Uterus (tissue), 2 donors: Measurements from ENCODE around the gene MCM9.

ENCODE experiments used
- POLR2A ChIP-seq, 2 donors: fragments of 450-650 bp; IDR thresholded peaks; one replicate each; pipeline ENCODE4 v1.6.1; 2016; ENCODE audit warnings: antibody characterized with exemption in 2 of 2, mild to moderate bottlenecking in 1 of 2, moderate library complexity in 1 of 2
- TF ChIP-seq, protein P1 (sequence below), 4 experiments: fragments of 200-600 bp in 2 of 4; fragments of 450-650 bp in 2 of 4; sonication (generic) in 2 of 4; IDR thresholded peaks; one replicate each; pipeline ENCODE4 v1.5.1; 2016 to 2019; ENCODE audit warnings: antibody characterized with exemption in 4 of 4, mild to moderate bottlenecking in 2 of 4, moderate library complexity in 1 of 4

DNA sequence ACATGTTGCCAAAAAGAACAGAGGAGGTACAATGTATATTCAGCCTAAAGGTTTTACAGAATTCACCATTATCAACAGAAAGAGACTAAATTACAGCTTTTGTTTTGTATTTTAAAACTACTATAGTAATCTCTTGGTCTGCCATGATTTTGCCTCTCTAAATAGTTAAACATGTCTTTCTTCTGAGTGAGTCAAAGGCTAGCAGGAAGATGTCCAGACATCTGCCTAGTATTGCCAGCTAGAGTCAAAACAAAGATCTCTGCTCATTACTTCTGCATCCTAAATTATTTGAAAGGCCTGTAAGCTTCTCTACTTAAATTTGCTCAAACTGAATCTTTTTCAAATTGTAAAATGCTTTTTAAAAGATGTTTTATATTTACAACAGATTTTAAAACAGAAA lies 32.2 kb downstream of the MCM9 start:
- TF ChIP-seq, protein P1, sequence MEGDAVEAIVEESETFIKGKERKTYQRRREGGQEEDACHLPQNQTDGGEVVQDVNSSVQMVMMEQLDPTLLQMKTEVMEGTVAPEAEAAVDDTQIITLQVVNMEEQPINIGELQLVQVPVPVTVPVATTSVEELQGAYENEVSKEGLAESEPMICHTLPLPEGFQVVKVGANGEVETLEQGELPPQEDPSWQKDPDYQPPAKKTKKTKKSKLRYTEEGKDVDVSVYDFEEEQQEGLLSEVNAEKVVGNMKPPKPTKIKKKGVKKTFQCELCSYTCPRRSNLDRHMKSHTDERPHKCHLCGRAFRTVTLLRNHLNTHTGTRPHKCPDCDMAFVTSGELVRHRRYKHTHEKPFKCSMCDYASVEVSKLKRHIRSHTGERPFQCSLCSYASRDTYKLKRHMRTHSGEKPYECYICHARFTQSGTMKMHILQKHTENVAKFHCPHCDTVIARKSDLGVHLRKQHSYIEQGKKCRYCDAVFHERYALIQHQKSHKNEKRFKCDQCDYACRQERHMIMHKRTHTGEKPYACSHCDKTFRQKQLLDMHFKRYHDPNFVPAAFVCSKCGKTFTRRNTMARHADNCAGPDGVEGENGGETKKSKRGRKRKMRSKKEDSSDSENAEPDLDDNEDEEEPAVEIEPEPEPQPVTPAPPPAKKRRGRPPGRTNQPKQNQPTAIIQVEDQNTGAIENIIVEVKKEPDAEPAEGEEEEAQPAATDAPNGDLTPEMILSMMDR (IDR thresholded peaks at IDR 0.05): no peak
- TF ChIP-seq POLR2A (IDR thresholded peaks at IDR 0.05): no peak
